K562 (cell line): ENCODE data around the gene LUZP4. TPM values are rescaled to one million over a fixed set of nuclear protein-coding genes. Genes with fewer than 3 reads are reported as not detected.

ENCODE experiments used
- BMI1 ChIP-seq: fragments of 150-350 bp; IDR thresholded peaks from 2 replicates; pipeline ENCODE4 v1.6.1; 2014; ENCODE audit warnings: low read length
- CBFA2T2 ChIP-seq: fragments of 450-650 bp; conservative IDR thresholded peaks from 2 replicates; pipeline ENCODE4 v1.6.1; 2017; ENCODE audit warnings: mild to moderate bottlenecking
- CBFA2T3 ChIP-seq: fragments of 450-650 bp; IDR thresholded peaks from 2 replicates; pipeline ENCODE4 v1.6.1; 2017
- RREB1 ChIP-seq: fragments of 250-450 bp; sonication (Bioruptor Pico); IDR thresholded peaks from 2 replicates; pipeline ENCODE4 v1.4.0; 2020
- SPI1 ChIP-seq: IDR thresholded peaks from 2 replicates; pipeline ENCODE4 v1.6.1; 2011; ENCODE audit warnings: low read depth, low read length, control low read depth, borderline replicate concordance
- ZNF407 ChIP-seq: fragments of 450-650 bp; IDR thresholded peaks from 2 replicates; pipeline ENCODE4 v1.6.1; 2016; ENCODE audit warnings: low read depth
- polyA plus RNA-seq, 8 experiments: library from polyadenylated mRNA; depleted of rRNA in 4 of 8; stranded (reverse) in 5 of 8; unstranded in 3 of 8; fragments of >200 nt; fragmentation: Nextera tagmentation in 2 of 8; fragmentation: Illumina TruSeq in 1 of 8; extraction: Ambion mirVana in 2 of 8; extraction: Trizol in 1 of 8; gene quantifications; 2 replicates each; pipeline versions ENCODE4 v1.2.1 to v1.2.3, GENCODE V29; 2011 to 2014; ENCODE audit warnings: inconsistent platforms in 1 of 8, missing spikeins in 1 of 8
- total RNA-seq, 7 experiments: library from RNA; depleted of rRNA in 6 of 7; stranded (reverse); fragments of >200 nt in 6 of 7; fragmentation: Illumina TruSeq in 2 of 7; extraction: Trizol in 2 of 7; gene quantifications; 2 replicates each; pipeline versions ENCODE4 v1.2.1 to v1.2.3, GENCODE V29; 2011 to 2021; ENCODE audit warnings: low replicate concordance in 1 of 7

LUZP4 gene
- total and polyA plus RNA-seq, 9 of the 15 experiments (the other 6 are each of a cell fraction or from before 2014, with no cell fraction given): 0.16 to 1.1 (median 0.36) TPM

GRCh38 chrX:115259238-115259875, 30.2 kb upstream of the LUZP4 start (continued):
- no peak for TF ChIP-seq RREB1
- peak; percentile 68 for TF ChIP-seq CBFA2T3
- no peak for TF ChIP-seq BMI1
- TF ChIP-seq ZNF407: no peak
- peak; percentile 69; the same call in 1 of the 2 replicates for TF ChIP-seq SPI1
- peak; percentile 48 for TF ChIP-seq CBFA2T2
